T-helper 1 cell treated with Interleukin-12 subunit alpha and Interleukin-12 subunit beta and Interleukin-4 antibody, amounts not matched to agents 30 μg/mL and 1 μg/mL, for 36 hours (primary cell): ENCODE data around the gene SNAI1.
A peak's percentile ranks its signal among the peaks of the same experiment; 100 is the strongest.

ENCODE experiments used
- H3K27ac Mint-ChIP-seq: one replicate; pipeline ENCODE4 v1.8.0; 2021; ENCODE audit warnings: mild to moderate bottlenecking, mixed read lengths
- H3K27me3 Mint-ChIP-seq: one replicate; pipeline ENCODE4 v1.8.0; 2021; ENCODE audit warnings: low read depth, mixed read lengths
- H3K36me3 Mint-ChIP-seq: one replicate; pipeline ENCODE4 v1.8.0; 2021; ENCODE audit warnings: low read depth, mixed read lengths
- H3K4me1 Mint-ChIP-seq: one replicate; pipeline ENCODE4 v1.8.0; 2021; ENCODE audit warnings: low read depth, mixed read lengths
- H3K4me3 Mint-ChIP-seq: one replicate; pipeline ENCODE4 v1.8.0; 2021; ENCODE audit warnings: mild to moderate bottlenecking, moderate library complexity, mixed read lengths
- H3K9me3 Mint-ChIP-seq: one replicate; pipeline ENCODE4 v1.8.0; 2021; ENCODE audit warnings: mixed read lengths

SNAI1 gene

DNA sequence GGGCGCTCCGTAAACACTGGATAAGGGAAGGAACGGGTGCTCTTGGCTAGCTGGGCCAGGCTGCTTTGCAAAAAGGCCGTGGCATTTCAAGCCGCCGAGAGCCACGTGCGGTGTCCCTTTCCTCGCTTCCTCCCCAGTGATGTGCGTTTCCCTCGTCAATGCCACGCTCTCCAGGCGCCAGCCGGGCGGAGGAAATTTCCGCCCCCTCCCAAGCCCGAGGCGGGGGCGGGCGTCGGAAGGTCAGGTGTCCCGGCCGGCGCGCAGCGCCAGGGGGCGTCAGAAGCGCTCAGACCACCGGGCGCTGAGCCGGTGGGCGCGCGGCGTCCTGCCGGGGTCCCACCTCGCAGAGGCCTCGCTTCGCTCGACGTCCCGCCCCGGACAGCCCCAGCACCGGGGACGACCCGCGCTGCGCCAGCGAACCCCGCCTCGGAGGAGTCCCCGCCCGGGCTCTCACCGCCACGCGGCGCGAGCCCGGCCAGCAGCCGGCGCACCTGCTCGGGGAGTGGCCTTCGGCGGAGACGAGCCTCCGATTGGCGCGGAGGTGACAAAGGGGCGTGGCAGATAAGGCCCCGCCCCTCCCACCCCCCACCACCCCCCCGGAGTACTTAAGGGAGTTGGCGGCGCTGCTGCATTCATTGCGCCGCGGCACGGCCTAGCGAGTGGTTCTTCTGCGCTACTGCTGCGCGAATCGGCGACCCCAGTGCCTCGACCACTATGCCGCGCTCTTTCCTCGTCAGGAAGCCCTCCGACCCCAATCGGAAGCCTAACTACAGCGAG lies at the start of gene SNAI1:
Gene SNAI1 (plus strand): TSS at position 635 of the 777 bp plus-strand sequence. CDS start 80 bp downstream, at position 715.
- no peak within 1 kb of the TSS for H3K27ac Mint-ChIP-seq

DNA sequence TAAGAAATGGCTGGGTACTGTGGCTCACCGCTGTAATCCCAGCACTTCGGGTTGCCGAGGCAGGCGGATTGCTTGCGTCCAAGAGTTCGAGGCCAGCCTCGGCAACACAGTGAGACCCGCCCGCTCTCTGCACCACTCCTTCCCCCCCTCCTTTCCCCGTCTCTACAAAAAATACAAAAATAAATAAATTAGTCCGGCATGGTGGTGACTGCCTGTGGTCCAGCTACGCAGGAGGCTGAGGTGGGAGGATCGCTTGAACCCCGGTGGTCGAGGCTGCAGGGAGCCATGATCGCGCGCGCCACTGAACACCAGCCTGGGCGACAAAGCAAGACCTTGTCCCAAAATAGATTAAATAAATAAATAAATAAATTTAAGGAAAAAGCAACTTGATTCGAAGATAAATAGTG lies 47.0 kb upstream of the SNAI1 start:
- Mint-ChIP-seq H3K4me1 (peaks cover 32% of the 10 kb centered on the region), H3K27ac (no peak overlapping the region), H3K27me3 (no peaks in the 10 kb centered on the region), H3K4me3 (peak overlapping the region; percentile 31), H3K36me3 (peaks cover 11% of the 10 kb centered on the region), H3K9me3 (no peaks in the 10 kb centered on the region)

More for the DNA sequence above, at the start of gene SNAI1:
- no peaks in the 10 kb centered on the region for H3K9me3 Mint-ChIP-seq
- H3K4me3 Mint-ChIP-seq: peak within 1 kb of the TSS; percentile 58
- peaks cover 15% of the 10 kb centered on the region for H3K4me1 Mint-ChIP-seq
- no peaks in the 10 kb centered on the region for H3K36me3 Mint-ChIP-seq
- peaks cover 27% of the 10 kb centered on the region for H3K27me3 Mint-ChIP-seq

GRCh38 chr20:49936153-49937026 lies 46.4 kb upstream of the SNAI1 start, which contains the start of gene RNF114:
RNF114 (plus strand) TSS chr20:49936397; CDS start chr20:49936413, 16 bp downstream.
- Mint-ChIP-seq H3K27me3 (no peaks in the 10 kb centered on the region), H3K4me3 (peak within 1 kb of the TSS; percentile 94), H3K4me1 (peaks cover 37% of the 10 kb centered on the region), H3K36me3 (peaks cover 16% of the 10 kb centered on the region), H3K27ac (peak within 1 kb of the TSS; percentile 90), H3K9me3 (no peaks in the 10 kb centered on the region)

DNA sequence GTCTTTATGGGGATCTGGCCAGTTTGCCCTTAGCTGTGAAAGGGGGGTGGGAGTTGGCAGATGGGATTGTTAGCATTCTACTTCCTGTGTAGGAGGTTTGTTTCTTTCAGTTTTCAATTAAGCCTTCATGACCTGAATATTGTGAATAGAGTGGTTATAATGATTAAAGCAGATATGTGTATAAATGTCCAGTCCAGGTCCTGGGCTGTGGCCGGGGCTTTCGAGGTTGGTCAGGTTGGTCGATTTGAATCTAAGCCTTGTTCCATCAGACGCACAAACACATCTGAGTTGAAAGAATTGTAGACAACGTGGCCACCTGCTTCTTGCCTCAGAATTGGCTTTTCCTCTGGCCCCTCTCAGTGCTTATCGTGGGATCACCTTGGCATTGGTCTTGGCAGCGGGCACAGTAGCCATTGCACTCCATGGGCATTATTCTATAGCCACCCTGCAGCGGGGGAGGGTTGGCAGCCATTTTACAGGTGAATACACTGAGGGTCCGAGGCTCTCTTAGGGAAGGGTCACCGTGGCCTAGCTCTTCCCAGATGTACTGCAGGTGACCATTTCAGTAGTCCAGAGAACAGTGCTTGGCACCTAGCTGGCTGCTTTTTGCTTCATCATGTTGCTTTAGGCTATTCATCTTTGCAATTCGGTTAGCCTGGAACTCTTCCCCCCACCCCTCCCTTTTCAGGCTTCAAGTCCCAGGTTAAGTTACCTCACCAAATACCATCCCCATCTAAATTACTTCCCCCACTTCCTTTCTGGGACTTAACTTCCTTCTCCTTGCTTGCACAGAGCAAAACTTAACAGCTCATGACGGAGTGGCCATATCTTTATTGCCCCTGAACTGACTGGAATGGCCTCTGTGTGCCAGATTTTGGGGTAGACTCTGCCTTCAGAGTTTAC lies 45.5 kb upstream of the SNAI1 start:
- peaks cover 39% of the 10 kb centered on the region for H3K4me1 Mint-ChIP-seq
- H3K27ac Mint-ChIP-seq: peak overlapping the region; percentile 90
- H3K36me3 Mint-ChIP-seq: peaks cover 21% of the 10 kb centered on the region
- no peaks in the 10 kb centered on the region for H3K9me3 Mint-ChIP-seq
- H3K4me3 Mint-ChIP-seq: peak overlapping the region; percentile 94
- H3K27me3 Mint-ChIP-seq: no peaks in the 10 kb centered on the region

GRCh38 chr20:49938173-49939163 lies 44.3 kb upstream of the SNAI1 start:
- Mint-ChIP-seq H3K27ac (peak overlapping the region; percentile 61), H3K4me1 (peaks cover 39% of the 10 kb centered on the region), H3K9me3 (no peaks in the 10 kb centered on the region), H3K36me3 (peaks cover 26% of the 10 kb centered on the region), H3K4me3 (peak overlapping the region; percentile 74), H3K27me3 (no peaks in the 10 kb centered on the region)

DNA sequence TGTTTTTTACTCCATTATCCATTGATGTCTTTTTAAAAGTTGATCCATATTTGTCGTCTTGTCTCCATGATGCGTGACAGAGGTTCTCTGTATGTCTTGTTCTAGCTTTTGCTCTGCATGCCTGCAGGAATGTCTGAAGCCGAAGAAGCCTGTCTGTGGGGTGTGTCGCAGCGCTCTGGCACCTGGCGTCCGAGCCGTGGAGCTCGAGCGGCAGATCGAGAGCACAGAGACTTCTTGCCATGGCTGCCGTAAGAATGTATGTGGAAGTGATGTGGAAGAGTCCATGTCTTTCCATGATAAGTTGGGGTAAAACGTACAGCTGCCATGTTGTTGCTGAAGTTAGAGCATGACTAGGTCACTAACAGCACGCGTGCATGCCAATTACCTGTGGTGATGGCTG lies 41.3 kb upstream of the SNAI1 start:
- Mint-ChIP-seq H3K27ac (no peak overlapping the region), H3K36me3 (peaks cover 41% of the 10 kb centered on the region), H3K4me3 (no peak overlapping the region), H3K9me3 (no peaks in the 10 kb centered on the region), H3K4me1 (peaks cover 30% of the 10 kb centered on the region), H3K27me3 (no peaks in the 10 kb centered on the region)

- H3K4me1 Mint-ChIP-seq: peaks cover 30% of the 10 kb centered on the region
- no peaks in the 10 kb centered on the region for H3K27me3 Mint-ChIP-seq
Measured at GRCh38 chr20:49942303-49942702, 40.5 kb upstream of the SNAI1 start.

GRCh38 chr20:49942942-49943341 lies 39.8 kb upstream of the SNAI1 start:
- H3K27ac Mint-ChIP-seq: no peak overlapping the region
- H3K4me1 Mint-ChIP-seq: peaks cover 25% of the 10 kb centered on the region
- no peaks in the 10 kb centered on the region for H3K27me3 Mint-ChIP-seq
- no peak overlapping the region for H3K4me3 Mint-ChIP-seq
- H3K9me3 Mint-ChIP-seq: no peaks in the 10 kb centered on the region
- H3K36me3 Mint-ChIP-seq: peaks cover 50% of the 10 kb centered on the region

More at GRCh38 chr20:49942303-49942702, 40.5 kb upstream of the SNAI1 start:
- H3K9me3 Mint-ChIP-seq: no peaks in the 10 kb centered on the region
- H3K36me3 Mint-ChIP-seq: peaks cover 47% of the 10 kb centered on the region
- H3K4me3 Mint-ChIP-seq: no peak overlapping the region
- H3K27ac Mint-ChIP-seq: no peak overlapping the region

DNA sequence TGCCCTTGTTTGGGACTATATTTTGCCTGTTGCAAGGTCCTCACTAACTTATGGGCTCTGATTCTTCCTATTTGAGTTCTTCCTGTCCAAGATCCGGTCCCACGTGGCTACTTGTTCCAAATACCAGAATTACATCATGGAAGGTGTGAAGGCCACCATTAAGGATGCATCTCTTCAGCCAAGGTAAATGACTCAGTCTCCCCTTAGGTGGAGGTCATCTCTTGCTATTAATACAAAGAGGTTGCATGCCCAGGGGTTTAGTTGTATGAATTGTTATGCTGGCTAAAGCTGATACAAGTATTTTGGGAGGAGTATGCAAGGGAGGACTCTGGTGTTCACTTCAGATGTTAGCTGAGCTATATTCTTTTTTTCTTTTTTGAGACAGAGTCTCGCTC lies 37.5 kb upstream of the SNAI1 start:
- Mint-ChIP-seq H3K4me1 (peaks cover 10% of the 10 kb centered on the region), H3K9me3 (no peaks in the 10 kb centered on the region), H3K27me3 (no peaks in the 10 kb centered on the region), H3K27ac (no peak overlapping the region), H3K36me3 (peaks cover 54% of the 10 kb centered on the region), H3K4me3 (no peak overlapping the region)

DNA sequence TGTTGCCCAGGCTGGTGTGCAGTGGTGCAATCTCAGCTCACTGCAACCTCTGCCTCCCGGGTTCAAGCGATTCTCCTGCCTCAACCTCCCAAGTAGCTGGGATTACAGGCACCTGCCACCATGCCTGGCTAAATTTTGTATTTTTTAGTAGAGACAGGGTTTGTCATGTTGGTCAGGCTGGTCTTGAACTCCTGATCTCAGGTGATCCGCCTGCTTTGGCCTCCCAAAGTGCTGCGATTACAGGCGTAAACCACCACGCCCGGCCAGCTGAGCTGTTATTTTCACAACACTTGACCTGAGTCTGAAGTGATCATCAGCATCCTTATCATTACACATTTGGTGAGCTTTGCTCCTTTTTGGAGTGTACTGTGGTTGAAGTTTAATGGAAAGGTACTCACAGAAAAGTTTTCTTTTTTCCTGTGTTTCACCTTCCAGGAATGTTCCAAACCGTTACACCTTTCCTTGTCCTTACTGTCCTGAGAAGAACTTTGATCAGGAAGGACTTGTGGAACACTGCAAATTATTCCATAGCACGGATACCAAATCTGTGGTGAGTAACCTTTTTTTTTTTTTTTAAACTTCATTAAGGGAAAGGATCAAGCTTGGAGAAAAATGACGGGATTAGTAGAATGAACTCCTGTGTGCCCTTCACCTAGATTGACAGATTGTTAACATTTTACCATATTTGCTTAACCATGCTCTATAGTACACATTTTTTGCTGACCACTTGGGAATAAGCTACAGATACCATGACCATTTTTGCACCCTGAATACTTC lies 36.9 kb upstream of the SNAI1 start:
- no peak overlapping the region for H3K4me3 Mint-ChIP-seq
- H3K9me3 Mint-ChIP-seq: no peaks in the 10 kb centered on the region
- peaks cover 54% of the 10 kb centered on the region for H3K36me3 Mint-ChIP-seq
- peaks cover 10% of the 10 kb centered on the region for H3K4me1 Mint-ChIP-seq
- H3K27me3 Mint-ChIP-seq: no peaks in the 10 kb centered on the region
- no peak overlapping the region for H3K27ac Mint-ChIP-seq

GRCh38 chr20:49948178-49948577 lies 34.6 kb upstream of the SNAI1 start:
- H3K9me3 Mint-ChIP-seq: no peaks in the 10 kb centered on the region
- H3K27me3 Mint-ChIP-seq: no peaks in the 10 kb centered on the region
- peaks cover 54% of the 10 kb centered on the region for H3K36me3 Mint-ChIP-seq
- H3K27ac Mint-ChIP-seq: no peak overlapping the region
- peaks cover 3% of the 10 kb centered on the region for H3K4me1 Mint-ChIP-seq
- H3K4me3 Mint-ChIP-seq: no peak overlapping the region

- no peaks in the 10 kb centered on the region for H3K9me3 Mint-ChIP-seq
- H3K4me3 Mint-ChIP-seq: no peak overlapping the region
- peaks cover 53% of the 10 kb centered on the region for H3K36me3 Mint-ChIP-seq
- no peak overlapping the region for H3K27ac Mint-ChIP-seq
- H3K4me1 Mint-ChIP-seq: peaks cover 3% of the 10 kb centered on the region
- H3K27me3 Mint-ChIP-seq: no peaks in the 10 kb centered on the region
Measured at GRCh38 chr20:49948809-49949507, 33.8 kb upstream of the SNAI1 start.
